ENCODE data around the gene MED14.
"Not testable (repeated sequence)": the region's sequence is repeated elsewhere in the genome, so short reads cannot be mapped to it uniquely, and the experiment has no call there.

MED14 gene

GRCh38 chrX:40735325-40736169 is at the start of gene MED14:
Gene MED14, minus strand, starts transcription at chrX:40735542. Its CDS starts 130 bp downstream, at chrX:40735412.
- H3K27ac ChIP-seq: peak within 1 kb of the TSS; percentile 80
- no peak for TF ChIP-seq ZFX (IDR thresholded peaks at IDR 0.05; ENCODE audit: borderline replicate concordance)
- TF ChIP-seq, protein P1, sequence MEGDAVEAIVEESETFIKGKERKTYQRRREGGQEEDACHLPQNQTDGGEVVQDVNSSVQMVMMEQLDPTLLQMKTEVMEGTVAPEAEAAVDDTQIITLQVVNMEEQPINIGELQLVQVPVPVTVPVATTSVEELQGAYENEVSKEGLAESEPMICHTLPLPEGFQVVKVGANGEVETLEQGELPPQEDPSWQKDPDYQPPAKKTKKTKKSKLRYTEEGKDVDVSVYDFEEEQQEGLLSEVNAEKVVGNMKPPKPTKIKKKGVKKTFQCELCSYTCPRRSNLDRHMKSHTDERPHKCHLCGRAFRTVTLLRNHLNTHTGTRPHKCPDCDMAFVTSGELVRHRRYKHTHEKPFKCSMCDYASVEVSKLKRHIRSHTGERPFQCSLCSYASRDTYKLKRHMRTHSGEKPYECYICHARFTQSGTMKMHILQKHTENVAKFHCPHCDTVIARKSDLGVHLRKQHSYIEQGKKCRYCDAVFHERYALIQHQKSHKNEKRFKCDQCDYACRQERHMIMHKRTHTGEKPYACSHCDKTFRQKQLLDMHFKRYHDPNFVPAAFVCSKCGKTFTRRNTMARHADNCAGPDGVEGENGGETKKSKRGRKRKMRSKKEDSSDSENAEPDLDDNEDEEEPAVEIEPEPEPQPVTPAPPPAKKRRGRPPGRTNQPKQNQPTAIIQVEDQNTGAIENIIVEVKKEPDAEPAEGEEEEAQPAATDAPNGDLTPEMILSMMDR (IDR thresholded peaks at IDR 0.05): peak; percentile 51

DNA sequence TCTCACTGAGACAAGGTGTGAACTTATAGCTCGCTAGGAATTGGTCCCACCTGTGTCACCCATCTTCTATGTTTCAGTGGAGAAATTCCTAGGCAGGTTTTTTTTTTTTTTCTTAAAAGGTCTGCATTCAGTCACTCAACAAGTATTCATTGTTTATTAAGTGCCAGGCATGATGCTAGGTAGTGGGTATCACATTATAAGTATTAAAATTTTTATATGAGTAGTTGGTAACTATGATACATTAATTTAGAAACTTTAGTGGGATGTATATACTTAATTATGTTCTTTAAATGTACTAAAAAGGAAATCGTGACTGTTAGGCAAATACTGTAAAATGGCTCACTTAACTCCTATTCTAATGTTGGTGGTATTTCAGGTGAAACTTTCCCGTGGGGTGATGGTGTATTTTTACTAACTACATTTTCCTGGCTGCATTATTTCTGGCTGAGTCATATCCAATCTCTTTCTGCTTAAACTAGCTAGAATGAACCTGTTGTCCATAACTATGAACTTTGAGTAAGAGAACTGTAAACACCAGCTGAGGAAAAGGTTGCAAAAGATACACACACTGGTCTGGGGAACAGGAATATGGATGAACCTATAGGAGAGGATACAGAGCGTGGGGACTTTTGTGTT is 49.3 kb upstream of the MED14 start:
- no peak overlapping the region for H3K27ac ChIP-seq
- no peak for TF ChIP-seq ZFX (IDR thresholded peaks at IDR 0.05; ENCODE audit: borderline replicate concordance)
- TF ChIP-seq, protein P1 (IDR thresholded peaks at IDR 0.05): no peak

DNA sequence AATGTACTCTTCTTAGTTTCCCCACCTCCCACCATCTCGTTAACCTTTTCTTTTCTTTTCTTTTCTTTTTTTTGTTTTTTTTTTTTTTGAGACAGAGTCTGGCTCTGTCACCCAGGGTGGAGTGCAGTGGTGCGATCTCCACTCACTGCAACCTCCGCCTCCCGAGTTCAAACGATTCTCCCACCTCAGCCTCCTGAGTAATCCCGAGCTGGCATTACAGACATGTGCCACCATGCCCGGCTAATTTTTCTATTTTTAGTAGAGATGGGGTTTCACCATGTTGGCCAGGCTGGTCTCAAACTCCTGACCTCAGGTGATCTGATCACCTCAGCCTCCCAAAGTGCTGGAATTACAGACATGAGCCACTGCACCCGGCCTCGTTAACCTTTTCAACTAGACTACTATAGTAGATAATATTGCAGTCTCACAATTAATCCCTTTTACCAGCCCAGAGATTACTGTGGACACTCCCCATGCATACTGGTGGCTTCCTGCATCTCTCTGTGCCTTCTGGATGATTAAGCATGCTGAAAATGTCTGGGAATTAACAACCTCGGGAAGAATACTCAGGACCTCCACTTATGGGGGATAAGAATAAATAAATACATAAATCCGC is 47.4 kb upstream of the MED14 start:
- H3K27ac ChIP-seq: not testable (repeated sequence)

GRCh38 chrX:40780951-40781350 is 45.6 kb upstream of the MED14 start:
- H3K27ac ChIP-seq: no peak overlapping the region
- no peak for TF ChIP-seq ZFX (IDR thresholded peaks at IDR 0.05; ENCODE audit: borderline replicate concordance)
- TF ChIP-seq, protein P1 (IDR thresholded peaks at IDR 0.05): no peak

GRCh38 chrX:40780082-40780481 is 44.7 kb upstream of the MED14 start:
- no peak overlapping the region for H3K27ac ChIP-seq
- TF ChIP-seq ZFX (IDR thresholded peaks at IDR 0.05; ENCODE audit: borderline replicate concordance): no peak
- TF ChIP-seq, protein P1 (IDR thresholded peaks at IDR 0.05): no peak

DNA sequence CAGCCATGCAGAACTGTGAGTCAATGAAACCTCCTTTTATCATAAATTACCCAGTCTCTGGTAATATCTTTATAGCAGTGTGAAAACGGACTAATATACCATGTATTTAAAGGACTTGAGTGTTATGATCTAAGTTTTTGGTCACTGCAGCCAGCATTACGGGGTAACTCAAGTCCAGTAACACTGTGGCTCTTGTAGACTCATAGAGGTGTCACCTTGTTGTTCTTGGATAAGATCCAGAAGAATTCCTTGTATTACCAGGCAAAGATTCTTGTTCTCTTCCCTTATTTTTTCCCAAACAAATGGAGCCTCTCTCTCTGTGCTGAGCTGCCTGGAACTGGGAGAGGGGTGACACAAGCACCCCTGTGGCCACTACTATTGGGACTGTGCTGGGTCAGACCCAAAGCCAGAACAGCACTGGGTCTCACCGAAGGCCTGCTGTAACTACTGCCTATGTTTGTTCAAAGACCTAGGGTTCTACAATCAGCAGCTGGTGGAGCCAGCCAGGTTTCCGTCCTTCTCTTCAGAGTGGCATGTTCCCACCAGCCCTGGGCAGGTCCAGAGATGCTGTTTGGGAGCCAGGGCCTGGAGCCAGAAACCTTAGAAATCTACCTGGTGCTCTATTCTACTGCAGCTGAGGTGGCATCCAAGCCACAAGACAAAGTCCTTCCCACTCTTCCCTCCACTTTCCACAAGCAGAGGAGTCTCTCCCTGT is 43.7 kb upstream of the MED14 start:
- TF ChIP-seq ZFX (IDR thresholded peaks at IDR 0.05; ENCODE audit: borderline replicate concordance): no peak
- TF ChIP-seq, protein P1 (IDR thresholded peaks at IDR 0.05): no peak
- no peak overlapping the region for H3K27ac ChIP-seq

- TF ChIP-seq, protein P1 (IDR thresholded peaks at IDR 0.05): no peak
- TF ChIP-seq ZFX (IDR thresholded peaks at IDR 0.05; ENCODE audit: borderline replicate concordance): no peak
- H3K27ac ChIP-seq: no peak overlapping the region
Measured at GRCh38 chrX:40773809-40774208, 38.5 kb upstream of the MED14 start.
